K562 (cell line): Measurements from ENCODE around the gene APBA2. TPM values are rescaled to one million over a fixed set of nuclear protein-coding genes. Genes with fewer than 3 reads are reported as not detected.

ENCODE experiments used
- ATAC-seq: fragments of 200-7000 bp; cut with Tn5 transposase; 3 replicates; pipeline ENCODE4 v1.9.1; 2020; ENCODE audit warnings: moderate library complexity
- BruUV-seq: library from RNA; stranded (reverse); fragments of 400-500 nt; replicated peaks from 2 replicates; lab custom pipeline; 2021; lab: Mats Ljungman, UMichigan
- CTCF ChIA-PET: fragments of 300-600 bp; formaldehyde crosslinking; extraction: SDS; loops from one replicate; lab custom pipeline; 2021; ENCODE audit warnings: low intra/inter-chr PET ratio; lab: Yijun Ruan, JAX
- POLR2A ChIA-PET: fragments of 300-600, 350-650 bp; sonication (Branson Sonifier 250); formaldehyde crosslinking; extraction: SDS; loops from one replicate; lab custom pipeline; 2021; ENCODE audit warnings: antibody characterized with exemption, inconsistent platforms; lab: Yijun Ruan, JAX
- DNase-seq, 4 experiments: peaks; one replicate each; pipeline versions ENCODE4 v3.0.0 to v3.0.0-alpha.2; 2011 to 2018; ENCODE audit warnings: low spot score in 3 of 4, mixed read lengths in 3 of 4; ENCODE audit errors: extremely low read depth in 1 of 4
- FAIRE-seq: peaks from 2 replicates; lab custom pipeline; 2011; peaks lifted over from hg19 to GRCh38; lab: Jason Lieb, UNC
- H2AFZ ChIP-seq: 2 replicates; pipeline ENCODE4 v1.6.0; 2011; ENCODE audit warnings: low read depth, low read length, control low read depth, inconsistent platforms
- H3K27ac ChIP-seq: fragments of 200-600 bp; 3 replicates; pipeline ENCODE4 v1.8.0; 2011; ENCODE audit warnings: low read depth, mild to moderate bottlenecking, control low read depth, inconsistent platforms, low read length, moderate library complexity, mixed read lengths; ENCODE audit errors: extremely low read depth
- H3K27me3 ChIP-seq, 2 experiments: fragments of 300-600 bp in 1 of 2; 2 replicates in 1 of 2; 3 replicates in 1 of 2; pipeline versions ENCODE4 v1.6.0 to v1.8.0; 2011; ENCODE audit warnings: inconsistent platforms in 2 of 2, low read length in 2 of 2, mild to moderate bottlenecking in 1 of 2, mixed read lengths in 1 of 2, moderate library complexity in 1 of 2; ENCODE audit not compliant: control insufficient read depth in 2 of 2, insufficient read depth in 2 of 2
- H3K36me3 ChIP-seq: fragments of 300-600 bp; 3 replicates; pipeline ENCODE4 v1.8.0; 2011; ENCODE audit warnings: mild to moderate bottlenecking, low read length, inconsistent platforms; ENCODE audit not compliant: control insufficient read depth, insufficient read depth
- H3K4me1 ChIP-seq, 2 experiments: fragments of 200-600 bp in 1 of 2; replicated peaks in 1 of 2; 2 replicates in 1 of 2; 3 replicates in 1 of 2; pipeline versions ENCODE4 v1.5.1 to v1.8.0; 2011; ENCODE audit warnings: inconsistent platforms in 2 of 2, low read length in 2 of 2, mild to moderate bottlenecking in 1 of 2, mixed read lengths in 1 of 2, moderate library complexity in 1 of 2; ENCODE audit not compliant: control insufficient read depth in 2 of 2, insufficient read depth in 2 of 2
- H3K4me2 ChIP-seq: 2 replicates; pipeline ENCODE4 v1.6.1; 2011; ENCODE audit warnings: low read length, control low read depth, inconsistent platforms, mixed read lengths; ENCODE audit not compliant: insufficient read depth
- H3K4me3 ChIP-seq: fragments of 200-600 bp; sonication (generic), shearing (Covaris generic); 2 replicates; pipeline ENCODE4 v1.5.1; 2016; ENCODE audit warnings: control low read depth, inconsistent platforms
- H3K79me2 ChIP-seq: fragments of 200-600 bp; 3 replicates; pipeline ENCODE4 v1.8.0; 2011; ENCODE audit warnings: low read length, inconsistent platforms; ENCODE audit not compliant: control insufficient read depth, insufficient read depth
- H3K9ac ChIP-seq, 2 experiments: 2 replicates each; pipeline versions ENCODE4 v1.6.0 to v1.6.1; 2011; ENCODE audit warnings: low read depth in 2 of 2, low read length in 2 of 2, control low read depth in 1 of 2, inconsistent platforms in 1 of 2, mild to moderate bottlenecking in 1 of 2, mixed read lengths in 1 of 2; ENCODE audit not compliant: insufficient read depth in 1 of 2
- H3K9me1 ChIP-seq: one replicate; pipeline ENCODE4 v1.6.0; 2011; ENCODE audit warnings: inconsistent platforms, mild to moderate bottlenecking, low read length, moderate library complexity; ENCODE audit not compliant: control insufficient read depth, insufficient read depth
- H3K9me3 ChIP-seq: replicated peaks from 2 replicates; pipeline ENCODE4 v1.5.1; 2011; ENCODE audit warnings: low read depth, low read length, inconsistent platforms; ENCODE audit not compliant: control insufficient read depth, insufficient read depth
- H4K20me1 ChIP-seq: replicated peaks from 2 replicates; pipeline ENCODE4 v1.6.1; 2011; ENCODE audit warnings: low read length, inconsistent platforms, mixed read lengths; ENCODE audit not compliant: control insufficient read depth, insufficient read depth
- CBFA2T3 ChIP-seq: fragments of 450-650 bp; IDR thresholded peaks from 2 replicates; pipeline ENCODE4 v1.6.1; 2017
- NELFE ChIP-seq: IDR thresholded peaks from 2 replicates; pipeline ENCODE4 v1.6.1; 2011; ENCODE audit warnings: mild to moderate bottlenecking; ENCODE audit not compliant: insufficient read depth, insufficient read length
- SUPT5H ChIP-seq: fragments of 450-650 bp; IDR thresholded peaks from 2 replicates; pipeline ENCODE4 v1.6.1; 2016
- TCF3 ChIP-seq: sonication (generic); formaldehyde crosslinking; IDR thresholded peaks from 2 replicates; pipeline ENCODE4 v1.4.0; 2020; ENCODE audit warnings: mild to moderate bottlenecking, missing genetic modification reagents
- WGBS: fragments of 100-300 bp; shearing (Covaris generic); methylation state at CpG from one replicate; pipeline ENCODE4 v1.1.6; 2016; ENCODE audit warnings: low coverage, mixed read lengths; ENCODE audit not compliant: insufficient coverage; ENCODE audit errors: missing lambda C conversion rate; 5-methylcytosine and 5-hydroxymethylcytosine counted together
- in situ Hi-C: fragments of 300-500 bp; cut with MboI; formaldehyde crosslinking; loops from 4 replicates; pipeline ENCODE4 v1.15.0; 2018; ENCODE audit warnings: inconsistent platforms, mixed read lengths
- intact Hi-C: fragments of 100-400 bp; cut with micrococcal nuclease; formaldehyde crosslinking; loops from 2 replicates; pipeline ENCODE4 v1.14.2; 2022
- polyA plus RNA-seq, 8 experiments: library from polyadenylated mRNA; depleted of rRNA in 4 of 8; stranded (reverse) in 5 of 8; unstranded in 3 of 8; fragments of >200 nt; fragmentation: Nextera tagmentation in 2 of 8; fragmentation: Illumina TruSeq in 1 of 8; extraction: Ambion mirVana in 2 of 8; extraction: Trizol in 1 of 8; gene quantifications; 2 replicates each; pipeline versions ENCODE4 v1.2.1 to v1.2.3, GENCODE V29; 2011 to 2014; ENCODE audit warnings: inconsistent platforms in 1 of 8, missing spikeins in 1 of 8
- total RNA-seq, 7 experiments: library from RNA; depleted of rRNA in 6 of 7; stranded (reverse); fragments of >200 nt in 6 of 7; fragmentation: Illumina TruSeq in 2 of 7; extraction: Trizol in 2 of 7; gene quantifications; 2 replicates each; pipeline versions ENCODE4 v1.2.1 to v1.2.3, GENCODE V29; 2011 to 2021; ENCODE audit warnings: low replicate concordance in 1 of 7

Gene APBA2
- total and polyA plus RNA-seq, 9 of the 15 experiments (the other 6 are each of a cell fraction or from before 2014, with no cell fraction given) = 0.24 to 40.9 (median 25.2) TPM

DNA sequence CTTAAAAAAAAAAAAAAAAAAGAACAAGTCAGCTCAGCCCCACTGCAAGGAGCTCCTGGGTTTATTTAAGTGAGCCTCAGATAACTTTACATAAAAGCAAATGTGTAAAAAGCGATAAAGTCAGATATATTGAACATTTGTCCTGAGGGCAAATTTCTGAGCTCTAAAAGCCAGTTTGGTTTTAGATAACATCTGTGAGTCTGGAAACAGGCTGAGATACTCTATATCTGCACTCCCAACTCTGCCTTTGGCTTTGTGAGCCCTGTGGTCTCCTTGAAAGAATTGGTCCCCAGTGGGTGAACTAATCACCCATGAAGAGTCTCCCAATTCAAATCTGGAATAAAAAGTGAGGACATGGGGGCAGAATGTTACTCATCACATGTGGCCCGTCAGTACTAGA is 104.6 kb downstream of the APBA2 start:
- Histone ChIP-seq H3K36me3 (no peaks in the 10 kb centered on the region), H3K27me3 (no peaks in the 10 kb centered on the region), H3K9me1 (no peaks in the 10 kb centered on the region), H3K27ac (no peak overlapping the region), H2AFZ (no peak overlapping the region), H3K4me1 (peaks cover 12 to 19% of the 10 kb centered on the region in 2 experiments; a peak in 4 of 5 replicates), H3K4me2 (no peak overlapping the region; the same call in 1 of the 2 replicates), H4K20me1 (peaks cover 5% of the 10 kb centered on the region), H3K9ac (peak overlapping the region in 1 of 2 experiments; percentile 74; a peak in 1 of 4 replicates), H3K9me3 (no peaks in the 10 kb centered on the region)
- DNase-seq = peak in 2 of 4 experiments; percentile 27 to 41
- in situ Hi-C loops (no loop called here), intact Hi-C loops (no loop called here)
- WGBS = 36% methylated on average over 2 of the region's 2 CpGs
- CTCF ChIA-PET = no interaction called here
- POLR2A ChIA-PET = interaction anchor here (1.3 kb wide), 1 partner anchor 9 kb away, joined by 3 read pairs; no protein-coding TSS in a partner anchor
- FAIRE-seq = peak; percentile 48
- peak; percentile 39; the same call in 2 of the 3 replicates for ATAC-seq
- BruUV-seq = no TSS peak
- TF ChIP-seq TCF3 (CRISPR knock-in tag) (0 out of 2 replicates have a peak, but pooled peaks have one; percentile 10), SUPT5H (no peak), CBFA2T3 (peak; percentile 30; the same call in 1 of the 2 replicates), NELFE (no peak)
- TF ChIP-seq, all 486 proteins: peak for 2
- Histone ChIP-seq H3K4me3 (no peak overlapping the region), H3K79me2 (no peaks in the 10 kb centered on the region)
